HTR-8/SVneo (cell line): ENCODE data around the gene BABAM2.
A peak's percentile ranks its signal among the peaks of the same experiment; 100 is the strongest.

Source experiments
- DNase-seq: peaks from one replicate; pipeline ENCODE4 v3.0.0; 2011; ENCODE audit warnings: low spot score, mixed read lengths; ENCODE audit not compliant: insufficient read length
- FAIRE-seq: peaks from 2 replicates; lab custom pipeline; 2011; peaks lifted over from hg19 to GRCh38; lab: Jason Lieb, UNC

The BABAM2 gene

GRCh38 chr2:28343184-28343942 is 452.8 kb downstream of the BABAM2 start:
- DNase-seq: no peak
- no peak for FAIRE-seq

GRCh38 chr2:28343971-28344715 is 453.6 kb downstream of the BABAM2 start:
- DNase-seq (no peak), FAIRE-seq (no peak)

- DNase-seq: no peak
- no peak for FAIRE-seq
Observed at GRCh38 chr2:28344756-28345373, 454.3 kb downstream of the BABAM2 start.

GRCh38 chr2:28345619-28346018 is 455.1 kb downstream of the BABAM2 start:
- no peak for DNase-seq

GRCh38 chr2:28346587-28346986 is 456.1 kb downstream of the BABAM2 start:
- FAIRE-seq (no peak), DNase-seq (no peak)

More at GRCh38 chr2:28345619-28346018, 455.1 kb downstream of the BABAM2 start:
- no peak for FAIRE-seq

GRCh38 chr2:28347193-28347592 is 456.7 kb downstream of the BABAM2 start:
- no peak for DNase-seq
- FAIRE-seq: no peak

GRCh38 chr2:28347596-28347995 is 457.1 kb downstream of the BABAM2 start:
- no peak for FAIRE-seq

GRCh38 chr2:28348149-28348567 is 457.6 kb downstream of the BABAM2 start:
- DNase-seq: no peak
- no peak for FAIRE-seq

More at GRCh38 chr2:28347596-28347995, 457.1 kb downstream of the BABAM2 start:
- no peak for DNase-seq

GRCh38 chr2:28348921-28349320 is 458.4 kb downstream of the BABAM2 start:
- FAIRE-seq: no peak
- no peak for DNase-seq

GRCh38 chr2:28349546-28350165 is 459.1 kb downstream of the BABAM2 start:
- no peak for FAIRE-seq
- DNase-seq: no peak

GRCh38 chr2:28350196-28350595 is 459.7 kb downstream of the BABAM2 start:
- DNase-seq (no peak), FAIRE-seq (no peak)

GRCh38 chr2:28350791-28351285 is 460.3 kb downstream of the BABAM2 start:
- FAIRE-seq (peak; percentile 36), DNase-seq (no peak)

GRCh38 chr2:28351621-28352020 is 461.1 kb downstream of the BABAM2 start:
- FAIRE-seq (no peak), DNase-seq (no peak)

- DNase-seq (no peak), FAIRE-seq (no peak)
Observed at GRCh38 chr2:28352104-28352503, 461.6 kb downstream of the BABAM2 start.

GRCh38 chr2:28352610-28353195 is 462.2 kb downstream of the BABAM2 start:
- DNase-seq (no peak), FAIRE-seq (peak; percentile 49)

- DNase-seq: no peak
- no peak for FAIRE-seq
Observed at GRCh38 chr2:28354920-28355520, 464.5 kb downstream of the BABAM2 start.

- no peak for DNase-seq
- FAIRE-seq: no peak
Observed at GRCh38 chr2:28355521-28356094, 465.1 kb downstream of the BABAM2 start.

- DNase-seq: no peak
- no peak for FAIRE-seq
Observed at GRCh38 chr2:28356095-28356911, 465.8 kb downstream of the BABAM2 start.
